ENCODE measurements around the gene PDILT.

GRCh38 chr16:20323591-20324117 is 80.9 kb downstream of the PDILT start:
- TF ChIP-seq POLR2A (IDR thresholded peaks at IDR 0.05; ENCODE audit: low read depth, low read length), result no peak
- TF ChIP-seq POLR2AphosphoS5 (IDR thresholded peaks at IDR 0.05; ENCODE audit: low read depth, low read length), result no peak
- TF ChIP-seq TAF1 (IDR thresholded peaks at IDR 0.05; ENCODE audit: low read depth, low read length), result no peak
- TF ChIP-seq SPI1 (IDR thresholded peaks at IDR 0.05; ENCODE audit: low read depth, low read length), result no peak
- no peak for TF ChIP-seq POU2F2 (IDR thresholded peaks at IDR 0.05; ENCODE audit: low read depth, low read length)

Data from GM12891 (cell line).